Smooth muscle cell of bladder (primary cell): ENCODE measurements around the gene PCDHGB6. TPM values are rescaled to one million over a fixed set of nuclear protein-coding genes. Genes with fewer than 3 reads are reported as not detected.

Experiments
- total RNA-seq: library from RNA; depleted of rRNA; stranded (reverse); fragments of >200 nt; gene quantifications from 2 replicates; pipeline ENCODE4 v1.2.3, GENCODE V29; 2014

The PCDHGB6 gene
- total RNA-seq, 1 donor from 2014 or later = 2.7 TPM

Other genes starting within 250 kb of the PCDHGB6 start
- 0.18 and 0.71 TPM in 2 replicates for gene PCDHB7, start 235.4 kb upstream of the PCDHGB6 start, total RNA-seq
- 0.09 and 0.43 TPM in 2 replicates for gene PCDHB8, start 230.2 kb upstream of the PCDHGB6 start, total RNA-seq
- gene PCDHB16, start 225.6 kb upstream of the PCDHGB6 start, total RNA-seq = 0.18 and 0.85 TPM in 2 replicates
- 0.09 and 0.14 TPM in 2 replicates for gene PCDHB9, start 220.9 kb upstream of the PCDHGB6 start, total RNA-seq
- gene PCDHB10, start 215.7 kb upstream of the PCDHGB6 start, total RNA-seq = 0.28 and 0.71 TPM in 2 replicates
- 0.18 and 0.28 TPM in 2 replicates for gene PCDHB11, start 208.4 kb upstream of the PCDHGB6 start, total RNA-seq
- gene PCDHB12, start 199.3 kb upstream of the PCDHGB6 start, total RNA-seq = 0.09 and 0.43 TPM in 2 replicates
- 0.28 TPM in 2 replicates for gene PCDHB13, start 194.1 kb upstream of the PCDHGB6 start, total RNA-seq
- gene PCDHB14, start 184.7 kb upstream of the PCDHGB6 start, total RNA-seq = 0.46 and 0.85 TPM in 2 replicates
- gene PCDHB15, start 162.6 kb upstream of the PCDHGB6 start, total RNA-seq = 0.46 and 0.71 TPM in 2 replicates
- 0.14 and 0.18 TPM in 2 replicates for gene SLC25A2, start 104.0 kb upstream of the PCDHGB6 start, total RNA-seq
- gene TAF7, start 87.2 kb upstream of the PCDHGB6 start, total RNA-seq = 75.2 and 97.5 TPM in 2 replicates
- 1.1 TPM in 2 replicates for gene PCDHGA1, start 77.5 kb upstream of the PCDHGB6 start, total RNA-seq
- gene PCDHGA2, start 69.3 kb upstream of the PCDHGB6 start, total RNA-seq = 2.7 and 2.8 TPM in 2 replicates
- 0.85 and 1.4 TPM in 2 replicates for gene PCDHGA3, start 64.2 kb upstream of the PCDHGB6 start, total RNA-seq
- 2.3 and 3.3 TPM in 2 replicates for gene PCDHGB1, start 57.9 kb upstream of the PCDHGB6 start, total RNA-seq
- gene PCDHGA4, start 53.0 kb upstream of the PCDHGB6 start, total RNA-seq = 3.3 and 4.5 TPM in 2 replicates
- 2.4 and 2.7 TPM in 2 replicates for gene PCDHGB2, start 48.0 kb upstream of the PCDHGB6 start, total RNA-seq
- 1.3 TPM in 2 replicates for gene PCDHGA5, start 43.9 kb upstream of the PCDHGB6 start, total RNA-seq
- 5.3 and 5.4 TPM in 2 replicates for gene PCDHGB3, start 37.8 kb upstream of the PCDHGB6 start, total RNA-seq
- gene PCDHGA6, start 34.1 kb upstream of the PCDHGB6 start, total RNA-seq = 3.0 and 3.2 TPM in 2 replicates
- gene PCDHGA7, start 25.3 kb upstream of the PCDHGB6 start, total RNA-seq = 4.1 and 4.6 TPM in 2 replicates
- gene PCDHGB4, start 20.3 kb upstream of the PCDHGB6 start, total RNA-seq = 26.9 and 27.5 TPM in 2 replicates
- gene PCDHGA8, start 15.4 kb upstream of the PCDHGB6 start, total RNA-seq = 3.0 and 3.3 TPM in 2 replicates
- 15.9 and 19.9 TPM in 2 replicates for gene PCDHGB5, start 10.1 kb upstream of the PCDHGB6 start, total RNA-seq
- gene PCDHGA9, start 5.2 kb upstream of the PCDHGB6 start, total RNA-seq = 2.7 and 3.1 TPM in 2 replicates
- 4.3 and 5.4 TPM in 2 replicates for gene PCDHGA10, start 5.0 kb downstream of the PCDHGB6 start, total RNA-seq
- 6.3 and 6.9 TPM in 2 replicates for gene PCDHGB7, start 9.7 kb downstream of the PCDHGB6 start, total RNA-seq
- gene PCDHGA11, start 13.0 kb downstream of the PCDHGB6 start, total RNA-seq = 6.4 and 8.5 TPM in 2 replicates
- 9.1 and 11.7 TPM in 2 replicates for gene PCDHGA12, start 22.5 kb downstream of the PCDHGB6 start, total RNA-seq
- gene PCDHGC3, start 67.9 kb downstream of the PCDHGB6 start, total RNA-seq = 38.1 and 41.7 TPM in 2 replicates
- 1.7 TPM in 2 replicates for gene PCDHGC4, start 77.0 kb downstream of the PCDHGB6 start, total RNA-seq
- 1.3 and 2.6 TPM in 2 replicates for gene PCDHGC5, start 81.1 kb downstream of the PCDHGB6 start, total RNA-seq
- 9.2 TPM in 2 replicates for gene DIAPH1, start 211.0 kb downstream of the PCDHGB6 start, total RNA-seq
- 62.6 and 62.7 TPM in 2 replicates for gene HDAC3, start 228.8 kb downstream of the PCDHGB6 start, total RNA-seq
- gene RELL2, start 229.0 kb downstream of the PCDHGB6 start, total RNA-seq = 2.1 and 2.8 TPM in 2 replicates
- gene FCHSD1, start 243.4 kb downstream of the PCDHGB6 start, total RNA-seq = 15.4 and 19.0 TPM in 2 replicates